Measurements from ENCODE around the gene C19orf85. TPM values are rescaled to one million over a fixed set of nuclear protein-coding genes. Genes with fewer than 3 reads are reported as not detected.

Gene C19orf85
- total RNA-seq, 6 experiments from 2014 or later = not detected

- Mint-ChIP-seq H3K36me3 (ENCODE audit: low read depth) (no peaks in the 10 kb centered on the region), H3K9me3 (no peaks in the 10 kb centered on the region), H3K4me1 (ENCODE audit: low read depth) (peaks cover 45% of the 10 kb centered on the region), H3K27me3 (ENCODE audit: insufficient read depth) (peaks cover 4% of the 10 kb centered on the region), H3K27ac (peak within 1 kb of the TSS; percentile 99), H3K4me3 (peak within 1 kb of the TSS; percentile 87)
- DNase-seq = peak; percentile 48
- no peak for TF ChIP-seq CTCF (IDR thresholded peaks at IDR 0.05)
These were observed 23.6 kb upstream of the C19orf85 start, which contains the start of gene SSC5D for GRCh38 chr19:55487924-55488687. Gene SSC5D, plus strand, starts transcription at chr19:55488436. Its CDS starts 154 bp downstream, at chr19:55488590.

DNA sequence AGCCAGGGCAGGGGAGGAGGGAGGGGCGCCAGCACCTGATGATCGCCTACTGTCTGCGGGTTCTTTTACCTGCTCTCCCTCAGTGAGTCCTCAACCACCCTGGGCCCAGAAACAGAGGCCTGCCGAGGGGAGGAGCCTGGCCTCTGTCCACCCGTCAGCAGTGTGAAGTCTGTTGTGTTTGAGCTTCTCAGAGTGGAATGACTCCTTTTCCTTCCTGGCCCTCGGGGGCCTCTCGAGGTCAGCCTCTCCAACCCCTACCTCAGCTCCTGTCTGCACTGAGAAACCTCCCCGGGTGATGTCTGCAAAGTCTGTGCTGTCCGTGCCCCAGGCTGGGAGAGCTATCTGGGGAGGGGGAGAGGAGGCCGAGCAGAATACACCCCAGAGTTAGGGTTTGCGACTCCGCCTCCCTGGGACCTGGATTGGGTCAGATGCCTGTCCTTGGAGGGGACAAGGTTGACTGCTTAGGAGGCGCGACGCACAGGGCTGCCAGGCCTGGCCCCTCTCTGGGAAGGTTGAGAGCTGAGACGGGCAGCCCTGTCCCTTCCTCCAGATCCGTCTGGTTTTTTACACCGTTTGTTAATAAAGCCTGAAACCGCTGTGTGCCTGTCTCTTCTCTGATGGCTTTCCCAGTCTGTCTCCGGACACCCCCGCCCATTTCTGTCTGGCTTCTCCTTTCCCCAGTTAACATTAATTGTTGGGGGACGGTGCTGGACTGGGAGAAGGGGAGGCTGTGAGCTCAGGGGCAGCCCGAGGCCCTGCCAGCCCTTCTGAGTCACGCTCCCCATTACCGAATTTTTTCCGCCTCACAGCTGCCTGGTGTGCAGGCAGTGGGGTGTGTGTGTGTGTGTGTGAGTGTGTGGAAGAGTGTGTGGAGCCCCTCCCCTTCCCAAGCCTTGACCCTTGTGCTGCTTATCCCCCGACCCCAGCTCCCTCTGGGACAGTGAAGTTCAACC lies 22.7 kb upstream of the C19orf85 start:
- no peak for TF ChIP-seq CTCF (IDR thresholded peaks at IDR 0.05)

GRCh38 chr19:55486043-55486970 lies 21.8 kb upstream of the C19orf85 start:
- H3K4me1 Mint-ChIP-seq (ENCODE audit: low read depth) = peaks cover 27% of the 10 kb centered on the region
- peak overlapping the region; percentile 87 for H3K4me3 Mint-ChIP-seq
- H3K36me3 Mint-ChIP-seq (ENCODE audit: low read depth) = no peaks in the 10 kb centered on the region
- no peaks in the 10 kb centered on the region for H3K9me3 Mint-ChIP-seq
- peak overlapping the region; percentile 99 for H3K27ac Mint-ChIP-seq
- H3K27me3 Mint-ChIP-seq (ENCODE audit: insufficient read depth) = peaks cover 4% of the 10 kb centered on the region
- no peak for TF ChIP-seq CTCF (IDR thresholded peaks at IDR 0.05)
- no peak for DNase-seq

More for the DNA sequence above, 22.7 kb upstream of the C19orf85 start:
- Mint-ChIP-seq H3K4me1 (ENCODE audit: low read depth) (peaks cover 36% of the 10 kb centered on the region), H3K36me3 (ENCODE audit: low read depth) (no peaks in the 10 kb centered on the region), H3K9me3 (no peaks in the 10 kb centered on the region), H3K4me3 (peak overlapping the region; percentile 87), H3K27ac (peak overlapping the region; percentile 99), H3K27me3 (ENCODE audit: insufficient read depth) (peaks cover 4% of the 10 kb centered on the region)
- peak; percentile 99 for DNase-seq

DNA sequence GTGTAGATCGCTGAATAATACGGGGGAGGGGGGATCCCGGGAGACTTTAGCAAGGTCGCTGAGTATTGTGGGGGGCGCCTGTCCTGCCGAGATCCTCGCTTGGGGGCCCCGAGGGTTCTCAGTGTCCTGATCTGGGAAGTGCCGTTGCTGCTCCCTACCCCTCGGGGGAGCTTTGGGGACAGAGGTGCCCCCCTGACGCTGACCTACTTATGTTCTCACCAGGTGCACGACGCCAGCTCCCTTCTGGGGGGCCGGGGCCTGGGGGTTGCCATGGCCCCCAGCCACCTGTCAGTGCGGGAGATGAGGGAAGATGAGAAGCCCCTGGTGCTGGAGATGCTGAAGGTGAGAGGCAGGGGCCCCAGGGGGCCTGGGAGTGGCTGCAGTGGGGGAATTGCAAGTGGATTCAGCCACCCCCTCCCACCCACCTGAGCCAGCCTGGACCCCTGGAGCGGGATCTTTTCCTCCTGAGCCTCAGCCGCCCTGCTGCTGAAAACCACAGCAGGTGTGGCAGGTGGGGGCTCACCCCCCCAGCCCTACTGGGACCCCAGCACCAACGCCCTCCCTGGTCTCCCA lies 21.0 kb upstream of the C19orf85 start:
- Mint-ChIP-seq H3K27me3 (ENCODE audit: insufficient read depth) (peaks cover 4% of the 10 kb centered on the region), H3K9me3 (no peaks in the 10 kb centered on the region), H3K27ac (peak overlapping the region; percentile 97), H3K36me3 (ENCODE audit: low read depth) (no peaks in the 10 kb centered on the region), H3K4me3 (peak overlapping the region; percentile 87), H3K4me1 (ENCODE audit: low read depth) (peaks cover 27% of the 10 kb centered on the region)
- DNase-seq = no peak
- 0 out of 2 replicates have a peak, but pooled peaks have one; percentile 18 for TF ChIP-seq CTCF (IDR thresholded peaks at IDR 0.05)
